CD4-positive, alpha-beta T cell treated with Interleukin-21 for 1 hour (primary cell): Measurements from ENCODE around the gene IBA57.
A peak's percentile ranks its signal among the peaks of the same experiment; 100 is the strongest.

Experiments
- DNase-seq: peaks from one replicate; pipeline ENCODE4 v3.0.0-alpha.2; 2020

Gene IBA57

GRCh38 chr1:228157729-228158126 is 7.9 kb upstream of the IBA57 start:
- no peak for DNase-seq

- DNase-seq = no peak
Observed at GRCh38 chr1:228158151-228159007, 7.2 kb upstream of the IBA57 start.

DNA sequence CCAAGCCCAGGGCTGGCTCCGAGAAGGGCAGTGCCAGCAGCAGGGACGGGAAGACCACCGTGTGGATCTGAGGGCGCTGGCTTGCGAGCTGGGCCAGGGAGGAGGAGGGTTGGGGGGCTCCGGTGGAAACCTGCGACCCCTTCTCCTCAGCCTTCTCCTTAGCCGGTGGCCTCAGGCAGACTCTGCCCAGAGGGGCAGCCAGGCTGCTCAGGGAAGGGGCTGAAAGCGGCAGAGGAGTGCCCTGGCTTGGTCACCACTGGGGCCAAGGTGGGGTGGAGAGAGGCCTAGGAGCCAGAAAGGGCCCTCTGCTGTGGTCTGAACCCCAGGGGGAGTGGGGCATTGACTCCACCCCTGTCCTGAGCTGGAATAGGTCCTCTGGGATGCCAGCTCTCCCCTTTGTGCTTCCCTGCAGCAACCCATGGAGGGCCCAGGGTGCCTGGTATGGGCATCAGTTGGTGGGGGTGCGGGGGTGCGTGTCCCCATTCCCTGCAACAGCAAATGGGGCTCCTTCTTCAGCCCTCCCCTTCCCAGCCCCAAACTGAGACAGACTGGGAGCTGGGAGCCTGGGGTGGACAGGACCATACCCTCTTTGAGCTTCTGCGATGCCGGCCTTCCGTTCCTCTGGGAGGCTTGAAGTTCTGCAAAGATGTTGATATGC is 6.5 kb upstream of the IBA57 start:
- no peak for DNase-seq

DNA sequence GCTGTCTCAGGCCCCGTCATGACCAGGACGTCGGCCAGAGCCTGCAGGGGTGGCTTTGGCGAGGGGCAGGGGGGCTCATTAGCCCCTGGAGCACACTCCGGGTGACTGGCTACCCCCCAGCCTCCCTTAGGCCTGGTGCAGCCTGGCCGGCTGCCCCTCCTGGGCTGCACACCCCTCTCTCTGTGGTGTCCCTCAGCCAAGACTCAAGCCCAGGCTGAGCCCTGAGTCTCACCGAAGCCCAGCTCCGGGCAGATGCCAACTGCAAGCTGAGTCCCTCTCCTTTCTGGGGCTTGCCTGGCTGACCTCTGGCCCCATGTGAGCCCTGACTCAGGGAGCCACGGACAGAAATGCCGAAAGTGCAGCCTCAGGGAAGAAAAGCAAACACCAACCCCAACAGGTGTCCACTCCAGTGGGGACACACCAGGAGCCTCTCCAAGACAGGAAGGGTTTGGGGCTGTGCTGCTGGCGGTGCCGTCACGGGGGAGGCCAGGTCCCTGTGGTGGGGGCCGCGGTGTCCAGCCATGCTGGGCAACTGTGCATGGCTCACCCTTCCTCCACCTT is 5.3 kb upstream of the IBA57 start:
- DNase-seq = no peak

- DNase-seq = no peak
Observed at GRCh38 chr1:228161362-228161761, 4.2 kb upstream of the IBA57 start.

- DNase-seq = no peak
Observed at GRCh38 chr1:228161866-228162265, 3.7 kb upstream of the IBA57 start.

GRCh38 chr1:228162286-228163006 is 3.2 kb upstream of the IBA57 start:
- no peak for DNase-seq

GRCh38 chr1:228163007-228163753 is 2.4 kb upstream of the IBA57 start:
- no peak for DNase-seq

DNA sequence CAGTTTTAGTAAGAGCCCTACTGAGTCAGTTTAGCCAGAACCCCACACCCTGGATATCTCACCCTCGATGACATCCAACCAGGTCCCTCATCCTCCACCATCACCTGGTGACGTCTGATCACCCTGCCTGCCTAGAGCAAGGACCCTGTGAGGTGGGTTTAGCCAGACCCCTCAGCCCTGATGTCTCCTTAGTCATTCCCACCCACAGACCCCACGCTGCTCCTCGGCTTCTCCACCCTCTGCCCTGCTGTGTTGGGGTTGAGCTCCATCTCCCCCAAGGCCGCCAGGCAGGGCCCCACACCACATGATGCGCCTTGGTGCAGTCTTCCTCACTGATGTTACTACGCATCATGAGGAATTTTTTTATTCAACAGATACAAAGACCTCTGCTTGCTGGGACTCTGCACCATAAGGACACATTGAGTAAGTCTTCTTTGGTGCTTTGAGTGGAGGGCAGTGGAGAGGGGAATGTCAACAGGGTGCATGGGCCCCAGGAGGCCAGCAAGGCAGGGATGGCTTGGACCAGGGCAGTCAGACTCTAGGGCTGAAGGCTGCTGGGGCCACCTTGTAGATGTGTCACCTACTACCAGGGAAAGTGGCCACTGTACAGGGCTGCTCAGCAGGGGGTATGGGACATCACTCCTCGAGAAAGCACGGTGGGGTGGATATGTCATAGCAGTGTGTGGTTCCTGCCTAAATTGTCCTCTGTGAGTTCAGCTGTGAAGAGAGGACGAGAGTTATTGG is 1.7 kb upstream of the IBA57 start:
- DNase-seq = no peak

- no peak for DNase-seq
Observed at GRCh38 chr1:228164561-228165371, 838 bp upstream of the IBA57 start.

- peak; percentile 79 for DNase-seq
Observed at GRCh38 chr1:228166170-228166936, 749 bp downstream of the IBA57 start.

DNA sequence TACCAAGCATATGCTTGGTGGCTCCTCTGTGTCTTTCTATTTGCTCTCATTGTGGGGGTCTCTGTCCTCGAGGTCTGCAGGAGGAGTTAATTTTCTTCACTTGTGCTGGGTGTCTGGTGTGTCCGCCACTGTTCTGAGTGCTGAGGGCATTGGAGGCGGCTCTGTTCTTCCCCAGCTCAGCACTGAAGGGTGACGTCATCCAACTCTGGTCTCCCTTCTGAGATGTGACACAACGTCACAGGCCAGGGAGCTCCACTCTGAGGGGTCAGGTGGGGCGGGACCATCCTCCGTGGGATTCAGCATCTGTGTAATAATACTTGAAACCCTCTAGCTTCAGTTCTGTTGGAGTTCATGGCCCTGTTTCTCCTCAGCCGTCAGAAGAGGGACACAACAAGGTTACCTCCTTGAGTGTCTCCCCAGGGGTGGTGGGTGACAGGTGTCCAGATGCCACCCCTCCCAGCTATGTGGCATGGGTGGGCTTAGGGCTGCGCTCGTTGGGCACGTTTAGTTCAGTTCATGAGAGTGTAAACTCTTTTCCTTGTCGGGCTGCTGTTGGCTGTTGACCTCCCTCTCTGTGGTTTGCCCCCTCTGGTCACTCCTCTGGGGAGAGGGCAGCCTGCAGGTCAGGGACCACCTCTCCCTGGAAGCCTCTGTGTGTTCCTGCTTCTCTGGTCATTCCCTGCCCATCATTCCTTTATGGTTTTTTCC is 3.1 kb downstream of the IBA57 start:
- DNase-seq = no peak

GRCh38 chr1:228169345-228169744 is 3.7 kb downstream of the IBA57 start:
- DNase-seq = no peak

DNA sequence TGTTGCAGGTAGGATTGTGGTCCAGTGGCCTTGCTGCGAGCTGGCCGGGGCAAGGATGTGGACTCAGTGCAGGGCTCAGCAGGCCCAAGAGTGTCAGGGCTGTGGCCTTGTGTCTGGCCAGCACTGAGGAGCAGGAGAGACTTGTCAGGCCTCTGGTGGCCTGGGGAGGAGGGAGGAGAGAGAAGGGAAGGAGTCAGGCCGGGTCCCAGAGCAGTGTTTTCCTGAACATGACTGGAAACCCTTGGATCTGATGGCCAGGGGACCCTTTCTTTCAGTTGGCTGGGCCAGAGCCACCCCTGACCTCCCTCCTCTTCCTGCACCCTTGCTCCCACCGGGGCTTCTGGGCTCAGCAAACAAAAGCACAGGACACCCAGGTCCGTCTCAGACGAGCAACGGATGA is 5.1 kb downstream of the IBA57 start:
- no peak for DNase-seq

- no peak for DNase-seq
Observed at GRCh38 chr1:228171221-228171891, 5.8 kb downstream of the IBA57 start.

DNA sequence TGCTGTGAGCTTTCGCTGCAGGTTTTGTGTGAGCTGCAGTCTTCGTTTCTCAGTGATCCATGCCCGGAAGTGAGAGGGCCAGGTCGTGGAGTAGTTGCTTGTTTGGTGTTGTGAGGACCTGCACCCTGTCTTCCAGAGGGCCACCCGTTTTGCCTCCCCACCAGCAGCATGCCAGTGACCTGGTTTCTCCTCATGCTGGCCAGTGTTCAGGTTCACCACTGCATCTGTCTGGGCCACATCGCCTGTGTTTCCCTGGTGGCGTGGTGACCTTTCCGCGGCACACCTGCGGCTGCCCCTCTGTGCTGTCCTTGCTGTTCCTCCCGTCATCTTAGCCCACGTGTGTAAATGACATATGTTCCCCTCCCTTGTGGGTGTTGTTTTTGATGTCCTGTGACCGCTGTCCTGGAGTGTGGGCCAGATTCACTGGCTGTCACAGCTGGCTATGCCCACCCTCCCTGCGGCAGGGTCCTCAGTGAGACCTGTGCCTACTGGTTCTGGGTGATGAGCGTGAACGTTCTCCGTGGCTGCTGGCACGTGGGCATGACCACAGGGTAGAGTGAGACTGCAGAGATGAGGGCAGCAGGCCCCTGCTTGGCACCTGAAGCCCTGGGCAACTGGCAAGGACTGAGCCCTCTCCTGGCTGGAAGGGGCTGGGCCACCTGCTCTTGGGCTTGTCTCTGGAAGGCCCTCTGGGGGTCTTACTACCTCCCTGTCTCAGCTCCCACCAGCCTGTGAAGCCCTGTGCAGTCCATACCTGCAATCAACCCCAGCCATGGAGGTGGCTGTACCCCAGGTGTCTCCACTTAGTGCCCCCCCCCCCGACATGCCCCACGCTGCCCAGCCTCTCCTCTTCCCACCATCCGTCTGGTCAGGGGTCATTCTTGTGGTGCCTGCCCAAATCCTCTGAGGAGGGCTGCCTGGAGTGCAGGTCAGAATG is 7.3 kb downstream of the IBA57 start:
- no peak for DNase-seq
